Measurements from ENCODE around the gene VPS39.

GRCh38 chr15:42145546-42146455 lies 62.3 kb downstream of the VPS39 start:
- TF ChIP-seq CTCF (conservative IDR thresholded peaks at IDR 0.05 in 1 of 2, IDR thresholded peaks at IDR 0.05 in 1 of 2; ENCODE audit: low read depth in 1 of 2, low read length in 2 of 2): no peak
- TF ChIP-seq EZH2 (IDR thresholded peaks at IDR 0.05; ENCODE audit: low read length, missing control alignments): no peak

Measured in fibroblast of lung (primary cell).